Neutrophil (primary cell): Measurements from ENCODE around the gene AMZ1.
A peak's percentile ranks its signal among the peaks of the same experiment; 100 is the strongest.

Experiments used
- H3K27ac ChIP-seq: fragments of 200-600 bp; sonication (generic); 2 replicates; pipeline ENCODE4 v1.5.1; 2016; ENCODE audit warnings: mild to moderate bottlenecking, moderate library complexity
- H3K27me3 ChIP-seq: fragments of 200-600 bp; sonication (generic); 2 replicates; pipeline ENCODE4 v1.6.0; 2016; ENCODE audit warnings: mild to moderate bottlenecking
- H3K36me3 ChIP-seq: fragments of 200-600 bp; sonication (generic); 2 replicates; pipeline ENCODE4 v1.5.1; 2017
- H3K4me1 ChIP-seq, 2 experiments: fragments of 200-600 bp in 1 of 2; sonication (generic) in 1 of 2; 1 replicate in 1 of 2; 2 replicates in 1 of 2; pipeline versions ENCODE4 v1.5.1 to v1.6.1; 2013 to 2016; ENCODE audit warnings: low read depth in 1 of 2, low read length in 1 of 2, mild to moderate bottlenecking in 1 of 2, moderate library complexity in 1 of 2; ENCODE audit not compliant: control insufficient read depth in 1 of 2, insufficient read depth in 1 of 2
- H3K4me3 ChIP-seq, 2 experiments: fragments of 200-600 bp in 1 of 2; sonication (generic) in 1 of 2; 1 replicate in 1 of 2; 2 replicates in 1 of 2; pipeline ENCODE4 v1.5.1; 2013 to 2016; ENCODE audit warnings: low read depth in 1 of 2, low read length in 1 of 2, mild to moderate bottlenecking in 1 of 2, moderate library complexity in 1 of 2
- H3K9me3 ChIP-seq: fragments of 200-600 bp; sonication (generic); 2 replicates; pipeline ENCODE4 v1.5.1; 2016
- CTCF ChIP-seq: fragments of 200-600 bp; sonication (generic); IDR thresholded peaks from 2 replicates; pipeline ENCODE4 v1.5.1; 2016; ENCODE audit warnings: antibody characterized with exemption

The AMZ1 gene

GRCh38 chr7:2640846-2641316, 47.1 kb upstream of the AMZ1 start:
- peak overlapping the region; percentile 71 for H3K27ac ChIP-seq
- H3K4me3 ChIP-seq: peak overlapping the region in 1 of 2 experiments; percentile 50
- peaks cover 47 to 52% of the 10 kb centered on the region in 2 experiments for H3K4me1 ChIP-seq
- H3K36me3 ChIP-seq: no peaks in the 10 kb centered on the region
- no peaks in the 10 kb centered on the region for H3K9me3 ChIP-seq
- H3K27me3 ChIP-seq: no peaks in the 10 kb centered on the region
- no peak for TF ChIP-seq CTCF

- TF ChIP-seq CTCF: no peak
- peak overlapping the region; percentile 71 for H3K27ac ChIP-seq
- no peaks in the 10 kb centered on the region for H3K36me3 ChIP-seq
- no peaks in the 10 kb centered on the region for H3K9me3 ChIP-seq
- peak overlapping the region; percentile 28 to 50 for H3K4me3 ChIP-seq
- peaks cover 53 to 60% of the 10 kb centered on the region in 2 experiments for H3K4me1 ChIP-seq
- H3K27me3 ChIP-seq: no peaks in the 10 kb centered on the region
Measured at GRCh38 chr7:2641406-2642393, 46.3 kb upstream of the AMZ1 start.

GRCh38 chr7:2643386-2644219, 44.4 kb upstream of the AMZ1 start:
- Histone ChIP-seq H3K27ac (no peak overlapping the region), H3K4me1 (peaks cover 48 to 58% of the 10 kb centered on the region in 2 experiments)
- no peak for TF ChIP-seq CTCF

GRCh38 chr7:2644220-2644561, 43.8 kb upstream of the AMZ1 start:
- Histone ChIP-seq H3K9me3 (no peaks in the 10 kb centered on the region), H3K27me3 (no peaks in the 10 kb centered on the region), H3K27ac (peak overlapping the region; percentile 80), H3K36me3 (no peaks in the 10 kb centered on the region), H3K4me3 (no peak overlapping the region), H3K4me1 (peaks cover 48 to 58% of the 10 kb centered on the region in 2 experiments)
- no peak for TF ChIP-seq CTCF

More at GRCh38 chr7:2643386-2644219, 44.4 kb upstream of the AMZ1 start:
- no peaks in the 10 kb centered on the region for H3K9me3 ChIP-seq
- H3K27me3 ChIP-seq: no peaks in the 10 kb centered on the region
- H3K4me3 ChIP-seq: no peak overlapping the region
- H3K36me3 ChIP-seq: no peaks in the 10 kb centered on the region

- TF ChIP-seq CTCF: no peak
- Histone ChIP-seq H3K27me3 (no peaks in the 10 kb centered on the region), H3K9me3 (no peaks in the 10 kb centered on the region), H3K4me3 (peak overlapping the region; percentile 42 to 57), H3K4me1 (peaks cover 48 to 58% of the 10 kb centered on the region in 2 experiments), H3K36me3 (peaks cover 4% of the 10 kb centered on the region), H3K27ac (peak overlapping the region; percentile 80)
Measured at GRCh38 chr7:2644562-2645273, 43.3 kb upstream of the AMZ1 start.
